Lung (tissue), 12 donors: ENCODE data around the gene OOSP4B. TPM values are rescaled to one million over a fixed set of nuclear protein-coding genes. Genes with fewer than 3 reads are reported as not detected.
"Not testable (repeated sequence)": the region's sequence is repeated elsewhere in the genome, so short reads cannot be mapped to it uniquely, and the experiment has no call there.

Experiments
- ATAC-seq: fragments of 200-7000 bp; cut with Tn5 transposase; one replicate; pipeline ENCODE4 v1.9.1; 2020; ENCODE audit warnings: moderate number of reproducible peaks; ENCODE audit not compliant: insufficient read depth, low FRiP score
- DNase-seq, 3 donors: peaks; one replicate each; pipeline ENCODE4 v3.0.0-alpha.2; 2013 to 2017
- H3K27ac ChIP-seq, 2 donors: one replicate each; pipeline ENCODE4 v1.5.1; 2013; ENCODE audit warnings: mild to moderate bottlenecking in 2 of 2, moderate library complexity in 2 of 2, control low read depth in 1 of 2, inconsistent platforms in 1 of 2, low read depth in 1 of 2, low read length in 1 of 2
- H3K27me3 ChIP-seq, 3 donors: one replicate each; pipeline ENCODE4 v1.5.1; 2013; ENCODE audit warnings: low read length in 2 of 3; ENCODE audit not compliant: control insufficient read depth in 3 of 3, insufficient read depth in 3 of 3
- H3K36me3 ChIP-seq, 4 donors: one replicate each; pipeline ENCODE4 v1.5.1; 2013; ENCODE audit warnings: low read length in 4 of 4, mild to moderate bottlenecking in 1 of 4, moderate library complexity in 1 of 4; ENCODE audit not compliant: control insufficient read depth in 4 of 4, insufficient read depth in 4 of 4
- H3K4me1 ChIP-seq, 5 donors: one replicate each; pipeline ENCODE4 v1.5.1; 2013; ENCODE audit warnings: low read length in 5 of 5, mild to moderate bottlenecking in 2 of 5, moderate library complexity in 1 of 5; ENCODE audit not compliant: control insufficient read depth in 5 of 5, insufficient read depth in 5 of 5
- H3K4me3 ChIP-seq: one replicate; pipeline ENCODE4 v1.5.1; 2013; ENCODE audit warnings: mild to moderate bottlenecking, control low read depth, moderate library complexity
- H3K9ac ChIP-seq, 2 donors: one replicate each; pipeline ENCODE4 v1.5.1; 2013; ENCODE audit warnings: low read length in 2 of 2, control low read depth in 1 of 2; ENCODE audit not compliant: insufficient read depth in 1 of 2
- H3K9me3 ChIP-seq, 4 donors: one replicate each; pipeline ENCODE4 v1.5.1; 2013; ENCODE audit warnings: low read length in 3 of 4, mild to moderate bottlenecking in 1 of 4, moderate library complexity in 1 of 4; ENCODE audit not compliant: control insufficient read depth in 4 of 4, insufficient read depth in 3 of 4
- WGBS, 2 donors: extraction: QIAGEN DNeasy Blood & Tissue Kit; methylation state at CpG; one replicate each; pipeline ENCODE4 v1.1.7; 2013; 5-methylcytosine and 5-hydroxymethylcytosine counted together
- polyA plus RNA-seq, 2 donors: library from polyadenylated mRNA; stranded (reverse); fragments of 200-250 nt; gene quantifications; one replicate each; pipeline ENCODE4 v1.2.1, GENCODE V29; 2013
- total RNA-seq, 2 donors: library from RNA; depleted of rRNA in 1 of 2; stranded (reverse); fragments of >200 nt in 1 of 2; gene quantifications; one replicate each; pipeline ENCODE4 v1.2.1, GENCODE V29; 2014 to 2021
- TF ChIP-seq, protein P1 (sequence below): IDR thresholded peaks from 2 replicates; pipeline ENCODE4 v1.5.1; 2012; ENCODE audit warnings: mild to moderate bottlenecking; ENCODE audit errors: control extremely low read depth, extremely low read depth
- donor health status: control.
- donor health status: control.
- donor health status: Bipolar disorder and iron deficiency.
- donor health status: healthy.
- donor health status: DM: yes; HTN: yes; CAD: no.

Gene OOSP4B
- total and polyA plus RNA-seq, 4 donors = not detected

DNA sequence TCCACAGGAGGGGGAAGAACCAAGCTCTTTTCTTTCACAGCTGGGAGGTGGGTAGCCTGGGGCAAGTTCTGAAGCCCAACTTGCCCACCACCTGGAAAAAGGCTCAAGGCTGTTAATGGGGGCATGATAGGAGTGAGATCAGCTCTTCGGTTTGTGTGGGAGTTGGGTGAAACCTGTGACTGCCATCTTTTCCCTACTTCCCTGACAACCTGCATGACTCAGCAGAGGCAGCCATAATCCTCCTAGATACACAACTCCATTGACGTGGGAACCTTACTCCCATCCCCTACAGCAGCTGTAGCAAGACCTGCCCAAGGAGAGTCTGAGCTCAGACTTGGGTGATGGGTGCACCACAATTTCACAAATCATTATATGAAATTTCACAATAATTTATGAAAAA, 13.3 kb upstream of the OOSP4B start:
- no peak overlapping the region for H3K4me3 ChIP-seq
- H3K4me1 ChIP-seq = no peaks in the 10 kb centered on the region
- no peaks in the 10 kb centered on the region for H3K36me3 ChIP-seq
- peaks cover 0 to 5% (median 0%) of the 10 kb centered on the region in 4 donors for H3K9me3 ChIP-seq
- no peak overlapping the region for H3K9ac ChIP-seq
- H3K27ac ChIP-seq = no peak overlapping the region
- TF ChIP-seq, protein P1, sequence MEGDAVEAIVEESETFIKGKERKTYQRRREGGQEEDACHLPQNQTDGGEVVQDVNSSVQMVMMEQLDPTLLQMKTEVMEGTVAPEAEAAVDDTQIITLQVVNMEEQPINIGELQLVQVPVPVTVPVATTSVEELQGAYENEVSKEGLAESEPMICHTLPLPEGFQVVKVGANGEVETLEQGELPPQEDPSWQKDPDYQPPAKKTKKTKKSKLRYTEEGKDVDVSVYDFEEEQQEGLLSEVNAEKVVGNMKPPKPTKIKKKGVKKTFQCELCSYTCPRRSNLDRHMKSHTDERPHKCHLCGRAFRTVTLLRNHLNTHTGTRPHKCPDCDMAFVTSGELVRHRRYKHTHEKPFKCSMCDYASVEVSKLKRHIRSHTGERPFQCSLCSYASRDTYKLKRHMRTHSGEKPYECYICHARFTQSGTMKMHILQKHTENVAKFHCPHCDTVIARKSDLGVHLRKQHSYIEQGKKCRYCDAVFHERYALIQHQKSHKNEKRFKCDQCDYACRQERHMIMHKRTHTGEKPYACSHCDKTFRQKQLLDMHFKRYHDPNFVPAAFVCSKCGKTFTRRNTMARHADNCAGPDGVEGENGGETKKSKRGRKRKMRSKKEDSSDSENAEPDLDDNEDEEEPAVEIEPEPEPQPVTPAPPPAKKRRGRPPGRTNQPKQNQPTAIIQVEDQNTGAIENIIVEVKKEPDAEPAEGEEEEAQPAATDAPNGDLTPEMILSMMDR = no peak
- 83 to 85% methylated on average over 2 of the region's 2 CpGs for whole genome bisulfite sequencing, 2 donors
- ATAC-seq (no peak), DNase-seq (no peak)
- H3K27me3 ChIP-seq = no peaks in the 10 kb centered on the region

DNA sequence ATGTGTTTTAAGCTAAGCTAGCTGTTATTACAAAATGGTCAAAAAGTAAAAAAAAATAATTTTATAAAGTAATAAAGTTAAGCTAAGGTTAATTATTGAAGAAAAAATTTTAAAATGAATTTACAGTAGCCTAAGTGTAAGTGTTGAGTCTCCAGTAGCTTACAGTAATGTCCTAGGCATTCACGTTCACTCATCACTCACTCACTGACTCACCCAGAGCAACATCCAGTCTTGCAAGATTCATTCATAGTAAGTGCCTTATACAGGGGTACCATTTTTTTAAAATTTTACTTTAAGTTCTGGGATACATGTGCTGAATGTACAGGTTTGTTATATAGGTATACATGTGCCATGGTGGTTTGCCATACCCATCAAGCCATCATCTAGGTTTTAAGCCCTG, 11.6 kb upstream of the OOSP4B start:
- DNase-seq (no peak), ATAC-seq (no peak)
- H3K27ac ChIP-seq = no peak overlapping the region
- H3K27me3 ChIP-seq = no peaks in the 10 kb centered on the region
- peaks cover 0 to 5% (median 0%) of the 10 kb centered on the region in 4 donors for H3K9me3 ChIP-seq
- H3K9ac ChIP-seq = no peak overlapping the region
- no peaks in the 10 kb centered on the region for H3K36me3 ChIP-seq
- TF ChIP-seq, protein P1 = no peak
- no peak overlapping the region for H3K4me3 ChIP-seq
- WGBS, 2 donors = 97 to 100% methylated on average over 1 of the region's 1 CpG
- no peaks in the 10 kb centered on the region for H3K4me1 ChIP-seq

DNA sequence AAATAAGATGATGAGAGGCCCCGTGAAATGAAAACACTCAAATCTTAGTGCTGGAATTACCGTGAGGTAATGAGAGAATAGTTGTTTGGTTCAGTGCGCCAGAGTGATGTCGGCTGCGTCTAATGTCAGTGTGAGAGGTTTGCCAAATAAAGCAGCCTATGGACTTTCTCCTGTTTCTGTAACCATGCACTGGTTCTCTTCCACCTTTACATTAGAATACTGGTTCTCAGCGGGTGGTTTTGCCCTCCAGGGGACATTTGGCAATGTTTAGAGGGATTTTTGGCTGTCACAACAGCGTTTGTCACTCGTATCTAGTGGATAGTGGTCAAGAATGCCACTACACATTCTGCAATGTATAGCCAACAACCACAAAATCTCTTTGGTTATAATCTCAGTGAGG, 1.1 kb downstream of the OOSP4B start:
- no peaks in the 10 kb centered on the region for H3K27me3 ChIP-seq

DNA sequence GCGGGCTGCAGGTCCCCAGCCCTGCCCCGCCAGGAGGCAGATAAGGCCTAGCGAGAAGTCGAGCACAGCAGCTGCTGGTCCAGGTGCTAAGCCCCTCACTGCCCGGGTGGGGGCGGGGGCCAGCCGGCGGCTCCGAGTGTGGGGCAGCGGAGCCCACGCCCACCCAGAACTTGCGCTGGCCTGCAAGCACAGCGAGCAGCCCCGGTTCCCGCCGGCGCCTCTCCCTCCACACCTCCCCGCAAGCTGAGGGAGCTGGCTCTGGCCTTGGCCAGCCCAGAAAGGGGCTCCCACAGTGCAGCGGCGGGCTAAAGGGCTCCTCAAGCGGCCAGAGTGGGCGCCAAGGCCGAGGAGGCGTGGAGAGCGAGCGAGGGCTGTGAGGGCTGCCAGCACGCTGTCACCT, 3.4 kb downstream of the OOSP4B start:
- not testable (repeated sequence) for H3K9ac ChIP-seq, DNase-seq, H3K9me3 ChIP-seq, H3K4me3 ChIP-seq, H3K36me3 ChIP-seq, H3K27me3 ChIP-seq, H3K27ac ChIP-seq, ATAC-seq, H3K4me1 ChIP-seq
- 95 to 96% methylated on average over 17 to 27 of the region's 27 CpGs for whole genome bisulfite sequencing, 2 donors

More for the DNA sequence above, 1.1 kb downstream of the OOSP4B start:
- Histone ChIP-seq H3K36me3 (no peaks in the 10 kb centered on the region), H3K4me1 (no peaks in the 10 kb centered on the region), H3K4me3 (no peak overlapping the region), H3K9me3 (no peaks in the 10 kb centered on the region), H3K27ac (no peak overlapping the region), H3K9ac (no peak overlapping the region)
- TF ChIP-seq, protein P1 = no peak
- 56 to 77% methylated on average over 8 of the region's 8 CpGs for WGBS, 2 donors
- DNase-seq (no peak), ATAC-seq (no peak)
